K562 treated with DMSO at 1 percent for 4 hours (cell line): Measurements from ENCODE around the gene APLNR. TPM values are rescaled to one million over a fixed set of nuclear protein-coding genes. Genes with fewer than 3 reads are reported as not detected.

ENCODE experiments used
- total RNA-seq: library from RNA; unstranded; fragments of 300-600 nt; gene quantifications from 2 replicates; pipeline ENCODE4 v1.2.3, GENCODE V29; 2022; ENCODE audit not compliant: insufficient read depth

The APLNR gene
- total RNA-seq: 0.33 and 0.67 TPM in 2 replicates

GRCh38 chr11:57237204-57237681, at the start of gene APLNR:
Gene APLNR (minus strand): TSS chr11:57237250. CDS start chr11:57237004, 246 bp downstream.

Other genes starting within 250 kb of the APLNR start
- gene OR5AK2, start 248.3 kb downstream of the APLNR start, total RNA-seq: not detected in 2 replicates
- gene LRRC55, start 55.3 kb downstream of the APLNR start, total RNA-seq: not detected in 2 replicates
- 22.2 and 31.1 TPM in 2 replicates for gene TNKS1BP1, start 87.7 kb upstream of the APLNR start, total RNA-seq
- 166 and 177 TPM in 2 replicates for gene SSRP1, start 98.6 kb upstream of the APLNR start, total RNA-seq
- gene P2RX3, start 101.1 kb upstream of the APLNR start, total RNA-seq: not detected in 2 replicates
- not detected in 2 replicates for gene PRG3, start 143.9 kb upstream of the APLNR start, total RNA-seq
- 33.0 and 59.3 TPM in 2 replicates for gene PRG2, start 153.4 kb upstream of the APLNR start, total RNA-seq
- 82.6 and 138 TPM in 2 replicates for gene SLC43A3, start 189.9 kb upstream of the APLNR start, total RNA-seq
- 5.8 TPM in 2 replicates for gene RTN4RL2, start 223.3 kb upstream of the APLNR start, total RNA-seq